GM23338 (cell line): ENCODE results near the gene ITPR3. TPM values are rescaled to one million over a fixed set of nuclear protein-coding genes. Genes with fewer than 3 reads are reported as not detected.

ENCODE experiments used
- EZH2phosphoT487 ChIP-seq: fragments of 200-600 bp; sonication (generic); IDR thresholded peaks from one replicate; pipeline ENCODE4 v1.8.1; 2018; ENCODE audit warnings: antibody characterized with exemption; ENCODE audit not compliant: unreplicated experiment
- polyA plus RNA-seq: library from polyadenylated mRNA; unstranded; fragments of >200 nt; fragmentation: Nextera tagmentation; extraction: Ambion mirVana; gene quantifications from 2 replicates; pipeline ENCODE4 v1.2.1, GENCODE V29; 2016
- total RNA-seq: library from RNA; depleted of rRNA; stranded (reverse); fragments of >200 nt; shearing (Covaris generic); gene quantifications from 2 replicates; pipeline ENCODE4 v1.2.3, GENCODE V29; 2014
- TF ChIP-seq, protein P1 (sequence below): fragments of 250-450 bp; sonication (Bioruptor Pico); IDR thresholded peaks from 2 replicates; pipeline ENCODE4 v1.5.0; 2020; ENCODE audit warnings: mild to moderate bottlenecking, moderate library complexity
- TF ChIP-seq, protein P2 (sequence below): IDR thresholded peaks from 2 replicates; pipeline ENCODE4 v1.6.1; 2016; ENCODE audit warnings: antibody characterized with exemption
- TF ChIP-seq, protein P3 (sequence below): IDR thresholded peaks from one replicate; pipeline ENCODE4 v1.6.1; 2018; ENCODE audit warnings: antibody characterized with exemption; ENCODE audit not compliant: unreplicated experiment

The ITPR3 gene
- total and polyA plus RNA-seq, 2 experiments from 2014 or later = 7.3 to 31.9 TPM

DNA sequence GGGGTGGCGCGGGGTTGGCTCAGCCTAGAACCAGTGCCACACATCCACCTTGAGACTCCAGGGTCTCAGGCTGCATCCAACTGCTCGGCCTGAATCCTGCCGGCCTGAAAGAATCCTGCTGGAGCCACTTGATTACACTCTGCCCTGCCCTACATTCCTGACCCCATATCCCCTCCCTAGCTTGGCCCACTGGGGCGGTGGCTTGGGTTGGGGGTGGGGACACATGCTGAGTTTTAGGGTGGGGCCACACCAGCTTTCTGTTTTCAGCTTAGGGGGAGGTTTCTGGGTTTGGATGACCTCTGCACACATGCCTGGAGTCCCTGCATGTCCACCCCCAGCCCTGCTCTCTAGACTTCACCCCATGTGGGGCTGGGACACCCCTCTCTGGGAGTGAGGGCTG lies 6.8 kb downstream of the ITPR3 start (continued):
- TF ChIP-seq, protein P1, sequence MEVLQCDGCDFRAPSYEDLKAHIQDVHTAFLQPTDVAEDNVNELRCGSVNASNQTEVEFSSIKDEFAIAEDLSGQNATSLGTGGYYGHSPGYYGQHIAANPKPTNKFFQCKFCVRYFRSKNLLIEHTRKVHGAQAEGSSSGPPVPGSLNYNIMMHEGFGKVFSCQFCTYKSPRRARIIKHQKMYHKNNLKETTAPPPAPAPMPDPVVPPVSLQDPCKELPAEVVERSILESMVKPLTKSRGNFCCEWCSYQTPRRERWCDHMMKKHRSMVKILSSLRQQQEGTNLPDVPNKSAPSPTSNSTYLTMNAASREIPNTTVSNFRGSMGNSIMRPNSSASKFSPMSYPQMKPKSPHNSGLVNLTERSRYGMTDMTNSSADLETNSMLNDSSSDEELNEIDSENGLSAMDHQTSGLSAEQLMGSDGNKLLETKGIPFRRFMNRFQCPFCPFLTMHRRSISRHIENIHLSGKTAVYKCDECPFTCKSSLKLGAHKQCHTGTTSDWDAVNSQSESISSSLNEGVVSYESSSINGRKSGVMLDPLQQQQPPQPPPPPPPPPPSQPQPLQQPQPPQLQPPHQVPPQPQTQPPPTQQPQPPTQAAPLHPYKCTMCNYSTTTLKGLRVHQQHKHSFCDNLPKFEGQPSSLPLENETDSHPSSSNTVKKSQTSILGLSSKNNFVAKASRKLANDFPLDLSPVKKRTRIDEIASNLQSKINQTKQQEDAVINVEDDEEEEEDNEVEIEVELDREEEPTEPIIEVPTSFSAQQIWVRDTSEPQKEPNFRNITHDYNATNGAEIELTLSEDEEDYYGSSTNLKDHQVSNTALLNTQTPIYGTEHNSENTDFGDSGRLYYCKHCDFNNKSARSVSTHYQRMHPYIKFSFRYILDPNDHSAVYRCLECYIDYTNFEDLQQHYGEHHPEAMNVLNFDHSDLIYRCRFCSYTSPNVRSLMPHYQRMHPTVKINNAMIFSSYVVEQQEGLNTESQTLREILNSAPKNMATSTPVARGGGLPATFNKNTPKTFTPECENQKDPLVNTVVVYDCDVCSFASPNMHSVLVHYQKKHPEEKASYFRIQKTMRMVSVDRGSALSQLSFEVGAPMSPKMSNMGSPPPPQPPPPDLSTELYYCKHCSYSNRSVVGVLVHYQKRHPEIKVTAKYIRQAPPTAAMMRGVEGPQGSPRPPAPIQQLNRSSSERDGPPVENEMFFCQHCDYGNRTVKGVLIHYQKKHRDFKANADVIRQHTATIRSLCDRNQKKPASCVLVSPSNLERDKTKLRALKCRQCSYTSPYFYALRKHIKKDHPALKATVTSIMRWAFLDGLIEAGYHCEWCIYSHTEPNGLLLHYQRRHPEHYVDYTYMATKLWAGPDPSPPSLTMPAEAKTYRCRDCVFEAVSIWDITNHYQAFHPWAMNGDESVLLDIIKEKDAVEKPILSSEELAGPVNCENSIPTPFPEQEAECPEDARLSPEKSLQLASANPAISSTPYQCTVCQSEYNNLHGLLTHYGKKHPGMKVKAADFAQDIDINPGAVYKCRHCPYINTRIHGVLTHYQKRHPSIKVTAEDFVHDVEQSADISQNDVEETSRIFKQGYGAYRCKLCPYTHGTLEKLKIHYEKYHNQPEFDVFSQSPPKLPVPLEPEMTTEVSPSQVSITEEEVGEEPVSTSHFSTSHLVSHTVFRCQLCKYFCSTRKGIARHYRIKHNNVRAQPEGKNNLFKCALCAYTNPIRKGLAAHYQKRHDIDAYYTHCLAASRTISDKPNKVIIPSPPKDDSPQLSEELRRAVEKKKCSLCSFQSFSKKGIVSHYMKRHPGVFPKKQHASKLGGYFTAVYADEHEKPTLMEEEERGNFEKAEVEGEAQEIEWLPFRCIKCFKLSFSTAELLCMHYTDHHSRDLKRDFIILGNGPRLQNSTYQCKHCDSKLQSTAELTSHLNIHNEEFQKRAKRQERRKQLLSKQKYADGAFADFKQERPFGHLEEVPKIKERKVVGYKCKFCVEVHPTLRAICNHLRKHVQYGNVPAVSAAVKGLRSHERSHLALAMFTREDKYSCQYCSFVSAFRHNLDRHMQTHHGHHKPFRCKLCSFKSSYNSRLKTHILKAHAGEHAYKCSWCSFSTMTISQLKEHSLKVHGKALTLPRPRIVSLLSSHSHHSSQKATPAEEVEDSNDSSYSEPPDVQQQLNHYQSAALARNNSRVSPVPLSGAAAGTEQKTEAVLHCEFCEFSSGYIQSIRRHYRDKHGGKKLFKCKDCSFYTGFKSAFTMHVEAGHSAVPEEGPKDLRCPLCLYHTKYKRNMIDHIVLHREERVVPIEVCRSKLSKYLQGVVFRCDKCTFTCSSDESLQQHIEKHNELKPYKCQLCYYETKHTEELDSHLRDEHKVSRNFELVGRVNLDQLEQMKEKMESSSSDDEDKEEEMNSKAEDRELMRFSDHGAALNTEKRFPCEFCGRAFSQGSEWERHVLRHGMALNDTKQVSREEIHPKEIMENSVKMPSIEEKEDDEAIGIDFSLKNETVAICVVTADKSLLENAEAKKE (CRISPR knock-in tag) = no peak
- no peak for TF ChIP-seq EZH2phosphoT487
- TF ChIP-seq, protein P2, sequence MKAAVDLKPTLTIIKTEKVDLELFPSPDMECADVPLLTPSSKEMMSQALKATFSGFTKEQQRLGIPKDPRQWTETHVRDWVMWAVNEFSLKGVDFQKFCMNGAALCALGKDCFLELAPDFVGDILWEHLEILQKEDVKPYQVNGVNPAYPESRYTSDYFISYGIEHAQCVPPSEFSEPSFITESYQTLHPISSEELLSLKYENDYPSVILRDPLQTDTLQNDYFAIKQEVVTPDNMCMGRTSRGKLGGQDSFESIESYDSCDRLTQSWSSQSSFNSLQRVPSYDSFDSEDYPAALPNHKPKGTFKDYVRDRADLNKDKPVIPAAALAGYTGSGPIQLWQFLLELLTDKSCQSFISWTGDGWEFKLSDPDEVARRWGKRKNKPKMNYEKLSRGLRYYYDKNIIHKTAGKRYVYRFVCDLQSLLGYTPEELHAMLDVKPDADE = no peak
- TF ChIP-seq, protein P3, sequence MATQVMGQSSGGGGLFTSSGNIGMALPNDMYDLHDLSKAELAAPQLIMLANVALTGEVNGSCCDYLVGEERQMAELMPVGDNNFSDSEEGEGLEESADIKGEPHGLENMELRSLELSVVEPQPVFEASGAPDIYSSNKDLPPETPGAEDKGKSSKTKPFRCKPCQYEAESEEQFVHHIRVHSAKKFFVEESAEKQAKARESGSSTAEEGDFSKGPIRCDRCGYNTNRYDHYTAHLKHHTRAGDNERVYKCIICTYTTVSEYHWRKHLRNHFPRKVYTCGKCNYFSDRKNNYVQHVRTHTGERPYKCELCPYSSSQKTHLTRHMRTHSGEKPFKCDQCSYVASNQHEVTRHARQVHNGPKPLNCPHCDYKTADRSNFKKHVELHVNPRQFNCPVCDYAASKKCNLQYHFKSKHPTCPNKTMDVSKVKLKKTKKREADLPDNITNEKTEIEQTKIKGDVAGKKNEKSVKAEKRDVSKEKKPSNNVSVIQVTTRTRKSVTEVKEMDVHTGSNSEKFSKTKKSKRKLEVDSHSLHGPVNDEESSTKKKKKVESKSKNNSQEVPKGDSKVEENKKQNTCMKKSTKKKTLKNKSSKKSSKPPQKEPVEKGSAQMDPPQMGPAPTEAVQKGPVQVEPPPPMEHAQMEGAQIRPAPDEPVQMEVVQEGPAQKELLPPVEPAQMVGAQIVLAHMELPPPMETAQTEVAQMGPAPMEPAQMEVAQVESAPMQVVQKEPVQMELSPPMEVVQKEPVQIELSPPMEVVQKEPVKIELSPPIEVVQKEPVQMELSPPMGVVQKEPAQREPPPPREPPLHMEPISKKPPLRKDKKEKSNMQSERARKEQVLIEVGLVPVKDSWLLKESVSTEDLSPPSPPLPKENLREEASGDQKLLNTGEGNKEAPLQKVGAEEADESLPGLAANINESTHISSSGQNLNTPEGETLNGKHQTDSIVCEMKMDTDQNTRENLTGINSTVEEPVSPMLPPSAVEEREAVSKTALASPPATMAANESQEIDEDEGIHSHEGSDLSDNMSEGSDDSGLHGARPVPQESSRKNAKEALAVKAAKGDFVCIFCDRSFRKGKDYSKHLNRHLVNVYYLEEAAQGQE = no peak
